GM12892 (cell line): ENCODE results near the gene HTRA1.

Experiments used
- POLR2A ChIP-seq: IDR thresholded peaks from 2 replicates; pipeline ENCODE4 v1.6.1; 2011; ENCODE audit warnings: low read depth, low read length, control low read depth
- POLR2AphosphoS5 ChIP-seq: IDR thresholded peaks from 2 replicates; pipeline ENCODE4 v1.6.1; 2011; ENCODE audit warnings: low read depth, low read length, control low read depth
- TAF1 ChIP-seq: IDR thresholded peaks from 2 replicates; pipeline ENCODE4 v1.6.1; 2011; ENCODE audit warnings: low read depth, mild to moderate bottlenecking, control low read depth, low read length, borderline replicate concordance

GRCh38 chr10:122466951-122467381 lies 5.6 kb downstream of the HTRA1 start:
- no peak for TF ChIP-seq POLR2A
- no peak for TF ChIP-seq TAF1
- no peak for TF ChIP-seq POLR2AphosphoS5
